Measurements from ENCODE around the gene BLOC1S6.

BLOC1S6 gene

GRCh38 chr15:45618813-45619212 lies 31.6 kb downstream of the BLOC1S6 start:
- DNase-seq (ENCODE audit: low read depth, low spot score), result no peak
- in situ Hi-C loops (cut with HindIII; ENCODE audit: low sequenced_read_pairs), result no loop called here
- TF ChIP-seq, protein P1, sequence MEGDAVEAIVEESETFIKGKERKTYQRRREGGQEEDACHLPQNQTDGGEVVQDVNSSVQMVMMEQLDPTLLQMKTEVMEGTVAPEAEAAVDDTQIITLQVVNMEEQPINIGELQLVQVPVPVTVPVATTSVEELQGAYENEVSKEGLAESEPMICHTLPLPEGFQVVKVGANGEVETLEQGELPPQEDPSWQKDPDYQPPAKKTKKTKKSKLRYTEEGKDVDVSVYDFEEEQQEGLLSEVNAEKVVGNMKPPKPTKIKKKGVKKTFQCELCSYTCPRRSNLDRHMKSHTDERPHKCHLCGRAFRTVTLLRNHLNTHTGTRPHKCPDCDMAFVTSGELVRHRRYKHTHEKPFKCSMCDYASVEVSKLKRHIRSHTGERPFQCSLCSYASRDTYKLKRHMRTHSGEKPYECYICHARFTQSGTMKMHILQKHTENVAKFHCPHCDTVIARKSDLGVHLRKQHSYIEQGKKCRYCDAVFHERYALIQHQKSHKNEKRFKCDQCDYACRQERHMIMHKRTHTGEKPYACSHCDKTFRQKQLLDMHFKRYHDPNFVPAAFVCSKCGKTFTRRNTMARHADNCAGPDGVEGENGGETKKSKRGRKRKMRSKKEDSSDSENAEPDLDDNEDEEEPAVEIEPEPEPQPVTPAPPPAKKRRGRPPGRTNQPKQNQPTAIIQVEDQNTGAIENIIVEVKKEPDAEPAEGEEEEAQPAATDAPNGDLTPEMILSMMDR (IDR thresholded peaks at IDR 0.05; ENCODE audit: low read depth, low read length), result no peak
- no peak overlapping the region for H3K4me3 ChIP-seq (ENCODE audit: low read depth, low read length)

GRCh38 chr15:45628136-45628535 lies 41.0 kb downstream of the BLOC1S6 start:
- H3K4me3 ChIP-seq (ENCODE audit: low read depth, low read length), result no peak overlapping the region
- in situ Hi-C loops (cut with HindIII; ENCODE audit: low sequenced_read_pairs), result no loop called here
- TF ChIP-seq, protein P1 (IDR thresholded peaks at IDR 0.05; ENCODE audit: low read depth, low read length), result no peak
- no peak for DNase-seq (ENCODE audit: low read depth, low spot score)

GRCh38 chr15:45630917-45631691 lies 43.9 kb downstream of the BLOC1S6 start:
- peak; percentile 84 for DNase-seq (ENCODE audit: low read depth, low spot score)
- in situ Hi-C loops (cut with HindIII; ENCODE audit: low sequenced_read_pairs), result no loop called here
- TF ChIP-seq, protein P1 (IDR thresholded peaks at IDR 0.05; ENCODE audit: low read depth, low read length), result no peak
- peak overlapping the region; percentile 1 for H3K4me3 ChIP-seq (ENCODE audit: low read depth, low read length)

- TF ChIP-seq, protein P1 (IDR thresholded peaks at IDR 0.05; ENCODE audit: low read depth, low read length), result no peak
- in situ Hi-C loops (cut with HindIII; ENCODE audit: low sequenced_read_pairs), result no loop called here
- H3K4me3 ChIP-seq (ENCODE audit: low read depth, low read length), result peak overlapping the region; percentile 1
- peak; percentile 20 for DNase-seq (ENCODE audit: low read depth, low spot score)
Observed at GRCh38 chr15:45631776-45632175, 44.6 kb downstream of the BLOC1S6 start.

GRCh38 chr15:45634432-45635190 lies 47.4 kb downstream of the BLOC1S6 start, which contains the start of gene SQOR:
Gene SQOR (plus strand): TSS chr15:45635029. CDS start chr15:45658924, 23,895 bp downstream.
- DNase-seq (ENCODE audit: low read depth, low spot score), result peak; percentile 56
- H3K4me3 ChIP-seq (ENCODE audit: low read depth, low read length), result peak within 1 kb of the TSS; percentile 63
- TF ChIP-seq, protein P1 (IDR thresholded peaks at IDR 0.05; ENCODE audit: low read depth, low read length), result no peak
- in situ Hi-C loops (cut with HindIII; ENCODE audit: low sequenced_read_pairs), result no loop called here

DNA sequence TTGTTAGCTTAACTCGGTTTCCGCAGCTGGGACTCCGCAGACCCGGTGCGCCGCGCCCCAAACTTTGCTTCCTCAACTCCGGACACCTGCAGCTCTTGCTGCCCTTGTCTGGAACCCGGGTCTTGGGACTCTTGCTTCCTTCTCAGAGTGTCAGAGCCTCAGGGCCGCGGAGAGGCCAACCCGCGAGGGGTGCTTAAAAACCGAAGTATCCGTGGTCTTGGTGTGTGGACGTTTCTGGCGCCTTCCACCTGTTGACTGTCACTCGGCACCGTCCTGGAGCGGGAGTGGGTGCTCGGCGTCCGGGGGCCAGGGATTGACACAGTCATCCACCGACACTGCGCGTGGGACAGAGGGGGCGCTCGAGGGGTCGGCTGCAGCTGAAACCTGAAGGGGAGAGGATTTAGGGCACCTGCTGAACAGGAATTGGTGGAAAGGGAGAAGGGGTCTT lies 48.0 kb downstream of the BLOC1S6 start:
- in situ Hi-C loops (cut with HindIII; ENCODE audit: low sequenced_read_pairs), result no loop called here
- DNase-seq (ENCODE audit: low read depth, low spot score), result no peak
- TF ChIP-seq, protein P1 (IDR thresholded peaks at IDR 0.05; ENCODE audit: low read depth, low read length), result peak; percentile 57
- H3K4me3 ChIP-seq (ENCODE audit: low read depth, low read length), result peak overlapping the region; percentile 63
